CD4-positive, alpha-beta T cell (primary cell): ENCODE measurements around the gene PLS3. TPM values are rescaled to one million over a fixed set of nuclear protein-coding genes. Genes with fewer than 3 reads are reported as not detected.

Source experiments
- ATAC-seq: fragments of 200-7000 bp; cut with Tn5 transposase; one replicate; pipeline ENCODE4 v1.10.0; 2022; ENCODE audit warnings: mild to moderate bottlenecking; ENCODE audit not compliant: poor library complexity
- CTCF ChIA-PET: fragments of 350-600 bp; sonication (Branson Sonifier 250); formaldehyde crosslinking; loops from one replicate; lab custom pipeline; 2021; ENCODE audit warnings: antibody characterized with exemption, inconsistent platforms; lab: Charles Lee
- POLR2A ChIA-PET: fragments of 350-600 bp; sonication (Branson Sonifier 250); formaldehyde crosslinking; loops from one replicate; lab custom pipeline; 2021; ENCODE audit warnings: antibody characterized with exemption, inconsistent platforms; lab: Charles Lee
- DNase-seq, 14 experiments: peaks; one replicate each; pipeline ENCODE4 v3.0.0-alpha.2; 2013 to 2020; ENCODE audit warnings: mixed read lengths in 2 of 14
- H3K27ac ChIP-seq, 2 donors: one replicate each; pipeline versions ENCODE4 v1.5.1 to v1.7.0; 2013; ENCODE audit warnings: low read length in 2 of 2, low read depth in 1 of 2, mild to moderate bottlenecking in 1 of 2
- H3K27me3 ChIP-seq, 2 experiments: 1 replicate in 1 of 2; 2 replicates in 1 of 2; pipeline versions ENCODE4 v1.6.1 to v1.7.0; 2013; ENCODE audit warnings: low read length in 2 of 2, control low read depth in 1 of 2, mild to moderate bottlenecking in 1 of 2, moderate library complexity in 1 of 2; ENCODE audit not compliant: insufficient read depth in 2 of 2, control insufficient read depth in 1 of 2
- H3K36me3 ChIP-seq: one replicate; pipeline ENCODE4 v1.6.1; 2013; ENCODE audit warnings: low read length, control low read depth; ENCODE audit not compliant: insufficient read depth
- H3K4me1 ChIP-seq: one replicate; pipeline ENCODE4 v1.6.1; 2013; ENCODE audit warnings: low read length, control low read depth; ENCODE audit not compliant: insufficient read depth
- H3K4me3 ChIP-seq: one replicate; pipeline ENCODE4 v1.5.1; 2013; ENCODE audit warnings: mild to moderate bottlenecking, low read length, moderate library complexity
- H3K9me3 ChIP-seq, 2 experiments: 1 replicate in 1 of 2; 2 replicates in 1 of 2; pipeline versions ENCODE4 v1.6.1 to v1.7.0; 2013; ENCODE audit warnings: low read length in 2 of 2, mild to moderate bottlenecking in 2 of 2, control low read depth in 1 of 2, moderate library complexity in 1 of 2; ENCODE audit not compliant: control insufficient read depth in 1 of 2, insufficient read depth in 1 of 2
- H3K27ac Mint-ChIP-seq: one replicate; pipeline ENCODE4 v1.8.0; 2020; ENCODE audit warnings: mixed read lengths
- H3K27me3 Mint-ChIP-seq: one replicate; pipeline ENCODE4 v1.8.0; 2021; ENCODE audit warnings: mixed read lengths
- H3K36me3 Mint-ChIP-seq: one replicate; pipeline ENCODE4 v1.8.0; 2021; ENCODE audit warnings: low read depth, mixed read lengths
- H3K4me1 Mint-ChIP-seq: one replicate; pipeline ENCODE4 v1.8.0; 2021; ENCODE audit warnings: low read depth, mixed read lengths
- H3K4me3 Mint-ChIP-seq: one replicate; pipeline ENCODE4 v1.8.0; 2020; ENCODE audit warnings: mild to moderate bottlenecking, mixed read lengths
- H3K9me3 Mint-ChIP-seq: one replicate; pipeline ENCODE4 v1.8.0; 2020; ENCODE audit warnings: mixed read lengths
- intact Hi-C, 2 experiments: fragments of 100-400 bp; cut with DNase I in 1 of 2; cut with micrococcal nuclease in 1 of 2; formaldehyde crosslinking; loops; one replicate each; pipeline versions ENCODE4 v1.15.1 to v1.9.0; 2023 to 2025; cut with DNase I, micrococcal nuclease
- total RNA-seq, 174 experiments: library from RNA in 2 of 174; stranded (reverse) in 2 of 174; gene quantifications; one replicate each; pipeline ENCODE4 v1.2.3 and lab custom pipeline; 2021 to 2026
- TF ChIP-seq, protein P1 (sequence below): fragments of 200-600 bp; IDR thresholded peaks from one replicate; pipeline ENCODE4 v1.8.0; 2022; ENCODE audit warnings: antibody characterized with exemption, mild to moderate bottlenecking

Gene PLS3
- total RNA-seq, 2 experiments from 2014 or later: 0.45 TPM; not detected in 1

DNA sequence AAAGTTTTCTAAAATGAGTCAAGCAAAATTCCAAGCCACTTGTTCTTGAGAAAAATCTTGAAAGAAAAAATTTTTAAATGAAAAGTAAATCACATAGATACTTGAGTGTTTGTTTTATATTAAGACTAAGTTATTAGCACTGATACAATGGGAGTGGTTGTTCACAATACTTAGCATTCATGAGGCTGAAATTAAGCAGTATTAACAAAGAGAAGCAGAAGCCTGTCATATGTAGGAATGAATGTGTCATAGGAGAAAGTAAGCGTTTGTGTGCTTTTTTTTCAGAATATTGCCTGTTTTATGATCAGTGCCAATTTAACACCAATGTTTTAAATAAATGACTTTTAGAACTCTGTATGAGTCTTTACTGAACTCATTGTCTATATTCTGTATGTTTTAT is 37.6 kb downstream of the PLS3 start:
- Histone ChIP-seq H3K36me3 (no peaks in the 10 kb centered on the region), H3K9me3 (no peaks in the 10 kb centered on the region), H3K27me3 (no peaks in the 10 kb centered on the region), H3K4me1 (no peaks in the 10 kb centered on the region), H3K4me3 (no peak overlapping the region), H3K27ac (no peak overlapping the region)
- Mint-ChIP-seq H3K36me3 (no peaks in the 10 kb centered on the region), H3K27ac (no peak overlapping the region), H3K9me3 (no peaks in the 10 kb centered on the region), H3K4me1 (no peaks in the 10 kb centered on the region), H3K27me3 (no peaks in the 10 kb centered on the region), H3K4me3 (no peak overlapping the region)
- ATAC-seq (no peak), DNase-seq (no peak)
- CTCF ChIA-PET: no interaction called here
- POLR2A ChIA-PET: no interaction called here
- intact Hi-C loops: no loop called here
- TF ChIP-seq, protein P1, sequence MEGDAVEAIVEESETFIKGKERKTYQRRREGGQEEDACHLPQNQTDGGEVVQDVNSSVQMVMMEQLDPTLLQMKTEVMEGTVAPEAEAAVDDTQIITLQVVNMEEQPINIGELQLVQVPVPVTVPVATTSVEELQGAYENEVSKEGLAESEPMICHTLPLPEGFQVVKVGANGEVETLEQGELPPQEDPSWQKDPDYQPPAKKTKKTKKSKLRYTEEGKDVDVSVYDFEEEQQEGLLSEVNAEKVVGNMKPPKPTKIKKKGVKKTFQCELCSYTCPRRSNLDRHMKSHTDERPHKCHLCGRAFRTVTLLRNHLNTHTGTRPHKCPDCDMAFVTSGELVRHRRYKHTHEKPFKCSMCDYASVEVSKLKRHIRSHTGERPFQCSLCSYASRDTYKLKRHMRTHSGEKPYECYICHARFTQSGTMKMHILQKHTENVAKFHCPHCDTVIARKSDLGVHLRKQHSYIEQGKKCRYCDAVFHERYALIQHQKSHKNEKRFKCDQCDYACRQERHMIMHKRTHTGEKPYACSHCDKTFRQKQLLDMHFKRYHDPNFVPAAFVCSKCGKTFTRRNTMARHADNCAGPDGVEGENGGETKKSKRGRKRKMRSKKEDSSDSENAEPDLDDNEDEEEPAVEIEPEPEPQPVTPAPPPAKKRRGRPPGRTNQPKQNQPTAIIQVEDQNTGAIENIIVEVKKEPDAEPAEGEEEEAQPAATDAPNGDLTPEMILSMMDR: no peak

DNA sequence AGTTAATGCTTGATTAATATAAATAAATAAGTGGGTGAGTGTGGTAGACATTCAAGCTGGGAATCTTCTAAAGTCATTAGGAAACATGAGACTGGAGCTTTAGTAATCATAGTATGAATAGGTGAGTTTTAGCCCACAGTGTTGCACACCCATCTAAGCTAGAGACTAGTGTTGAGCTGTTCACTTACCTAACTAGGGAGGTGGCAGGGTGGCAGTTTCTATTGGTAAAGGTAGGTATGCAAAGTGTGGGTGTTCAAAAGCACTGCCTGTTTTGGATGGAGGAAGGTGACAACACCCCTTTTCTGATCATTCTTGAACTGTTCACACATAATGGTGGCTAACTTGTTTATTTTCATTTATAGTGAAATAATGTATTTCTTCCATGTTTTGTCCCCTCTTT is 41.3 kb downstream of the PLS3 start:
- CTCF ChIA-PET: no interaction called here

DNA sequence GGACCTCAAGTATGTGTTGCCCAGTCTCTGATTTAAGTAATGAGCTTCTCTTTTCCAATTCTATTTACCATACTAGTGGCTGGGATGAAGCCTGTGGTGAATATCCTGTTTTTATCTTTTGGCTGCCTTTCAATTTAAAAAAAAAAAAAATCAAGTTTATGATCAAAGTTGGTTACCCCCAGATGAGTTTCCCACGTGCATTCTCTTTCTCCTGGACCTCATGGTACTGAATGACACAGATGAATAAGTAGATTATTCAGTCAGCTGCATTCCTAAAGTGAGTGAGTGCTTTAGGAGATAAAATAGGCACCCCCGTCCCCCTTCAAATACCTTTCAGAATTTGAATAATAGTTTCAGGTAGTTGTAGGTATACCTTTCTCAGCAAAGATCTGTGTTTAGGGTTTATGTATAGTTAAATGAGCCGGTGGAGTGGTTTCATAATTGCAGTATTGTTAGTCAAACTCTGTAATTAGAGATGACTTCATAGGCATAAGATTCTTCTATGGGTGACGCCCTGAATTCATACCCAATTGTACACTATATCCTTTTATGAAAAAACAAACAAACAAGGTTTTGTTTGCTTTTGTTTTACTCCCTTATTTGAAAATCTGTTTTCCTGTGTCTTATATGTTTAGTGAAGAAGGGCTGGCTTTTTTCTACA is 41.9 kb downstream of the PLS3 start:
- no peak overlapping the region for H3K27ac Mint-ChIP-seq
- Histone ChIP-seq H3K36me3 (no peaks in the 10 kb centered on the region), H3K27me3 (no peaks in the 10 kb centered on the region), H3K9me3 (no peaks in the 10 kb centered on the region), H3K4me3 (no peak overlapping the region), H3K4me1 (no peaks in the 10 kb centered on the region), H3K27ac (no peak overlapping the region)
- no peaks in the 10 kb centered on the region for H3K9me3 Mint-ChIP-seq
- intact Hi-C loops: no loop called here
- TF ChIP-seq, protein P1: no peak
- H3K27me3 Mint-ChIP-seq: no peaks in the 10 kb centered on the region
- ChIA-PET CTCF (no interaction called here), POLR2A (no interaction called here)
- no peaks in the 10 kb centered on the region for H3K4me1 Mint-ChIP-seq
- no peak overlapping the region for H3K4me3 Mint-ChIP-seq
- H3K36me3 Mint-ChIP-seq: no peaks in the 10 kb centered on the region
- ATAC-seq (no peak), DNase-seq (no peak)

More for the DNA sequence above, 41.3 kb downstream of the PLS3 start:
- no peaks in the 10 kb centered on the region for H3K27me3 Mint-ChIP-seq
- TF ChIP-seq, protein P1: no peak
- H3K4me1 Mint-ChIP-seq: no peaks in the 10 kb centered on the region
- no peaks in the 10 kb centered on the region for H3K36me3 Mint-ChIP-seq
- DNase-seq (no peak), ATAC-seq (no peak)
- H3K27ac Mint-ChIP-seq: no peak overlapping the region
- H3K4me3 Mint-ChIP-seq: no peak overlapping the region
- intact Hi-C loops: no loop called here
- H3K36me3 ChIP-seq: no peaks in the 10 kb centered on the region
- POLR2A ChIA-PET: no interaction called here
- no peaks in the 10 kb centered on the region for H3K9me3 Mint-ChIP-seq
- no peak overlapping the region for H3K4me3 ChIP-seq
- H3K27me3 ChIP-seq: no peaks in the 10 kb centered on the region
- H3K4me1 ChIP-seq: no peaks in the 10 kb centered on the region
- H3K27ac ChIP-seq: no peak overlapping the region
- H3K9me3 ChIP-seq: no peaks in the 10 kb centered on the region
